Astrocyte (in vitro differentiated cells and primary cell): ENCODE measurements around the gene CLMP. TPM values are rescaled to one million over a fixed set of nuclear protein-coding genes. Genes with fewer than 3 reads are reported as not detected.

ENCODE experiments used
- DNase-seq: peaks from one replicate; pipeline ENCODE4 v3.0.0-alpha.2; 2010; ENCODE audit warnings: low read depth
- FAIRE-seq: peaks from 2 replicates; lab custom pipeline; 2011; peaks lifted over from hg19 to GRCh38; lab: Jason Lieb, UNC
- H2AFZ ChIP-seq: 2 replicates; pipeline ENCODE4 v1.6.0; 2012; ENCODE audit warnings: low read depth, low read length, inconsistent platforms
- H3K27ac ChIP-seq: 2 replicates; pipeline ENCODE4 v1.5.1; 2011; ENCODE audit warnings: low read depth, low read length, inconsistent platforms
- H3K27me3 ChIP-seq: 2 replicates; pipeline ENCODE4 v1.6.0; 2011; ENCODE audit warnings: low read length, inconsistent platforms; ENCODE audit not compliant: insufficient read depth
- H3K36me3 ChIP-seq: 2 replicates; pipeline ENCODE4 v1.5.1; 2011; ENCODE audit warnings: low read length, inconsistent platforms; ENCODE audit not compliant: insufficient read depth
- H3K4me1 ChIP-seq: 2 replicates; pipeline ENCODE4 v1.5.1; 2011; ENCODE audit warnings: low read length, inconsistent platforms; ENCODE audit not compliant: insufficient read depth
- H3K4me2 ChIP-seq: 2 replicates; pipeline ENCODE4 v1.6.0; 2012; ENCODE audit warnings: low read length, inconsistent platforms
- H3K4me3 ChIP-seq: 2 replicates; pipeline ENCODE4 v1.5.1; 2011; ENCODE audit warnings: low read depth, mild to moderate bottlenecking, low read length, inconsistent platforms; ENCODE audit not compliant: insufficient read depth
- H3K79me2 ChIP-seq: 2 replicates; pipeline ENCODE4 v1.6.0; 2012; ENCODE audit warnings: mild to moderate bottlenecking, low read length, inconsistent platforms; ENCODE audit not compliant: insufficient read depth
- H3K9ac ChIP-seq: 2 replicates; pipeline ENCODE4 v1.6.0; 2012; ENCODE audit warnings: mild to moderate bottlenecking, low read length, inconsistent platforms
- H3K9me3 ChIP-seq: 2 replicates; pipeline ENCODE4 v1.5.1; 2012; ENCODE audit warnings: low read depth, mild to moderate bottlenecking, low read length, inconsistent platforms; ENCODE audit not compliant: insufficient read depth
- H4K20me1 ChIP-seq: 2 replicates; pipeline ENCODE4 v1.6.0; 2012; ENCODE audit warnings: low read length, inconsistent platforms; ENCODE audit not compliant: insufficient read depth
- H3K27ac Mint-ChIP-seq: one replicate; pipeline ENCODE4 v1.8.0; 2021; ENCODE audit warnings: mild to moderate bottlenecking, mixed read lengths; ENCODE audit not compliant: unreplicated experiment
- H3K27me3 Mint-ChIP-seq: one replicate; pipeline ENCODE4 v1.8.0; 2021; ENCODE audit warnings: low read depth, mixed read lengths; ENCODE audit not compliant: unreplicated experiment
- H3K36me3 Mint-ChIP-seq: one replicate; pipeline ENCODE4 v1.8.0; 2021; ENCODE audit warnings: low read depth, mixed read lengths; ENCODE audit not compliant: unreplicated experiment
- H3K4me1 Mint-ChIP-seq: one replicate; pipeline ENCODE4 v1.8.0; 2021; ENCODE audit warnings: low read depth, mixed read lengths; ENCODE audit not compliant: unreplicated experiment
- H3K4me3 Mint-ChIP-seq: one replicate; pipeline ENCODE4 v1.8.0; 2021; ENCODE audit warnings: mild to moderate bottlenecking, moderate library complexity, mixed read lengths; ENCODE audit not compliant: unreplicated experiment
- H3K9me3 Mint-ChIP-seq: one replicate; pipeline ENCODE4 v1.8.0; 2021; ENCODE audit warnings: mild to moderate bottlenecking, mixed read lengths; ENCODE audit not compliant: unreplicated experiment
- EZH2 ChIP-seq: IDR thresholded peaks from 2 replicates; pipeline ENCODE4 v1.6.1; 2012; ENCODE audit warnings: mild to moderate bottlenecking, low read length, inconsistent platforms; ENCODE audit not compliant: insufficient read depth
- total RNA-seq: library from RNA; stranded (reverse); gene quantifications from 2 replicates; pipeline ENCODE4 v1.2.1, GENCODE V29; 2021
- TF ChIP-seq, protein P1 (sequence below): IDR thresholded peaks from 2 replicates; pipeline ENCODE4 v1.5.1; 2011; ENCODE audit warnings: low read depth, mild to moderate bottlenecking, inconsistent platforms, low read length, moderate library complexity; ENCODE audit not compliant: insufficient read depth

CLMP gene
- total RNA-seq, 1 donor from 2014 or later: 16.0 TPM

DNA sequence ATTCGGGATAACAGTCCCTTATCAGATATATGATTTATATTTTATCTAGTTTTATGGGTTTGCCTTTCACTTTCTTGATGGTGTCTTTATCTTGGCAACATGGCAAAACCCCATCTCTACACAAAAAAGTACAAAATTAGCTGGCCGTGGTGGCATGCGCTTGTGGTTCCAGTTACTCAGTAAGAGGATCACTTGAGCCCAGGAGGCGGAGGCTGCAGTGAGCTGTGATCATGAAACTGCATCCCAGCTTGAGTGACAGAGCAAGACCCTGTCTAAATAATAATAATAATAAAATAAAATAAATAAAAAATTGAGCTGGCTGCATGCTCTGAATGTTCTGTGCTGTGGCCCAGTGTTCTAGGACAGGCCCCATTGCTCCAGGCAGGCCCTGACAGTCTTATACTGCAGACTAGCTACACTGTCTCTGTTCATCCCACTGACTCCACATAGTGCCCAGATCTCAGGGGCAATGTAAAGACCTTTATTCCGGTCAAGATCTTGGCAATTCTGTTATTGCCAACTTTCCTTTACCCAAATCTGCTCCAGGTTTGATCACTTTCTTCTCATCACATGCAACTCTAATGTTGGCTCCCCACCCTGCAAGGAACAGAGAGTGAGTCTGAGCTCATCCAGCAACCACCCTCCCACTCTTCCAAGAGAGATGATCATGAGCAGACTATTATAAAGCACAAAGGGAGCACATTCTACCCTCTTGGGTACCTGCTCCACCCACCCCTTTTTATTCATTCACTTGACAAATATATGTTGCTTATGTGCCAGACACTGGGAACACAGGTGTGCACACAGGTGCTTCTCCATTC lies 141.9 kb downstream of the CLMP start:
- peaks cover 21% of the 10 kb centered on the region for H3K79me2 ChIP-seq
- peaks cover 5% of the 10 kb centered on the region for H3K36me3 Mint-ChIP-seq
- TF ChIP-seq, protein P1, sequence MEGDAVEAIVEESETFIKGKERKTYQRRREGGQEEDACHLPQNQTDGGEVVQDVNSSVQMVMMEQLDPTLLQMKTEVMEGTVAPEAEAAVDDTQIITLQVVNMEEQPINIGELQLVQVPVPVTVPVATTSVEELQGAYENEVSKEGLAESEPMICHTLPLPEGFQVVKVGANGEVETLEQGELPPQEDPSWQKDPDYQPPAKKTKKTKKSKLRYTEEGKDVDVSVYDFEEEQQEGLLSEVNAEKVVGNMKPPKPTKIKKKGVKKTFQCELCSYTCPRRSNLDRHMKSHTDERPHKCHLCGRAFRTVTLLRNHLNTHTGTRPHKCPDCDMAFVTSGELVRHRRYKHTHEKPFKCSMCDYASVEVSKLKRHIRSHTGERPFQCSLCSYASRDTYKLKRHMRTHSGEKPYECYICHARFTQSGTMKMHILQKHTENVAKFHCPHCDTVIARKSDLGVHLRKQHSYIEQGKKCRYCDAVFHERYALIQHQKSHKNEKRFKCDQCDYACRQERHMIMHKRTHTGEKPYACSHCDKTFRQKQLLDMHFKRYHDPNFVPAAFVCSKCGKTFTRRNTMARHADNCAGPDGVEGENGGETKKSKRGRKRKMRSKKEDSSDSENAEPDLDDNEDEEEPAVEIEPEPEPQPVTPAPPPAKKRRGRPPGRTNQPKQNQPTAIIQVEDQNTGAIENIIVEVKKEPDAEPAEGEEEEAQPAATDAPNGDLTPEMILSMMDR: no peak
- no peak for FAIRE-seq
- peaks cover 51% of the 10 kb centered on the region for H4K20me1 ChIP-seq
- peak overlapping the region; percentile 31 for H3K4me3 Mint-ChIP-seq
- H3K4me2 ChIP-seq: no peak overlapping the region
- H3K4me3 ChIP-seq: no peak overlapping the region
- H3K4me1 Mint-ChIP-seq: peaks cover 28% of the 10 kb centered on the region
- no peaks in the 10 kb centered on the region for H3K27me3 Mint-ChIP-seq
- no peak overlapping the region for H3K27ac Mint-ChIP-seq
- no peaks in the 10 kb centered on the region for H3K9me3 ChIP-seq
- H3K27ac ChIP-seq: no peak overlapping the region
- peaks cover 31% of the 10 kb centered on the region for H3K36me3 ChIP-seq
- no peaks in the 10 kb centered on the region for H3K9me3 Mint-ChIP-seq
- H3K4me1 ChIP-seq: peaks cover 13% of the 10 kb centered on the region
- DNase-seq: no peak
- no peak overlapping the region for H2AFZ ChIP-seq
- H3K27me3 ChIP-seq: no peaks in the 10 kb centered on the region
- H3K9ac ChIP-seq: no peak overlapping the region

DNA sequence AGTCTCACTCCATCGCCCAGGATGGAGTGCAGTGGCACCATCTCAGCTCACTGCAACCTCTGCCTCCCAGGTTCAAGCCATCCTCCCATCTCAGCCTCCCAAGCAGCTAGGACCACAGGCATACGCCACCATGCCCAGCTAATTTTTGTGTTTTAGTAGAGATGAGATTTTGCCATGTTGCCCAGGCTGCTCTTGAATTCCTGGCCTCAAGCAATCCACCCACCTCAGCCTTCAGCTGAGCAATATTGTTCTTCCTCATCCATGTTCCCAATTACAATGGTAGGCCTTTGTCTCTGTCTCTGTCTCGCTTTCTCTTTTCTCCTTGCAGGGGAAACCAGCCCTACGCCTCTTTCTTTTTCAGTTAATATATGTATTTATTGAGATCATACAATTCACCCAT lies 143.4 kb downstream of the CLMP start:
- H4K20me1 ChIP-seq: peaks cover 36% of the 10 kb centered on the region
- H3K4me3 ChIP-seq: no peak overlapping the region
- H3K27me3 ChIP-seq: no peaks in the 10 kb centered on the region
- peaks cover 17% of the 10 kb centered on the region for H3K36me3 ChIP-seq
- no peaks in the 10 kb centered on the region for H3K9me3 Mint-ChIP-seq
- H3K4me1 ChIP-seq: peaks cover 3% of the 10 kb centered on the region
- TF ChIP-seq, protein P1: no peak
- TF ChIP-seq EZH2: no peak
- no peak overlapping the region for H3K4me3 Mint-ChIP-seq
- no peak overlapping the region for H3K9ac ChIP-seq
- no peak for FAIRE-seq
- H3K36me3 Mint-ChIP-seq: no peaks in the 10 kb centered on the region
- H3K27me3 Mint-ChIP-seq: no peaks in the 10 kb centered on the region
- no peaks in the 10 kb centered on the region for H3K9me3 ChIP-seq
- H3K79me2 ChIP-seq: peaks cover 7% of the 10 kb centered on the region
- peaks cover 15% of the 10 kb centered on the region for H3K4me1 Mint-ChIP-seq
- no peak overlapping the region for H3K4me2 ChIP-seq
- no peak overlapping the region for H3K27ac Mint-ChIP-seq
- H2AFZ ChIP-seq: no peak overlapping the region
- no peak overlapping the region for H3K27ac ChIP-seq
- no peak for DNase-seq

DNA sequence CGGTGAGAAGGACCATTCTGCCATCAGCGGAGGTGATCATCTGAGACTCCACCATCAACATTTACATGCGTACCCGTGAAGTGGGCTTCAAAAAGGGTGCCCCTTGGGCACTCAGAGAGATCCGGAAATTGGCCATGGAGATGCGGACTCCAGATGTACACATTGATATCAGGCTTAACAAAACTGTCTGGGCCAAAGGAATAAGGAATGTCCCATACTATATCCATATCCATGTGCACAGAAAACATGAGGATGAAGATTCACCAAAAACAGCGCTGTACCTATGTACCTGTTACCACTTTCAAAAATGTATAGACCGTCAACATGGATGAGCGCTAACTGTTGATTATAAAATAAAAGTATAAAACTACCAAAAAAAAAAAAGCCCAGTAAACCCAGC lies 143.9 kb downstream of the CLMP start:
- Histone ChIP-seq H3K36me3 (peaks cover 12% of the 10 kb centered on the region), H3K4me1 (no peaks in the 10 kb centered on the region), H3K79me2 (peaks cover 2% of the 10 kb centered on the region), H4K20me1 (peaks cover 31% of the 10 kb centered on the region), H3K9ac (no peak overlapping the region), H3K27me3 (no peaks in the 10 kb centered on the region), H3K27ac (no peak overlapping the region), H3K9me3 (no peaks in the 10 kb centered on the region), H2AFZ (no peak overlapping the region), H3K4me2 (no peak overlapping the region), H3K4me3 (no peak overlapping the region)
- Mint-ChIP-seq H3K27ac (no peak overlapping the region), H3K36me3 (no peaks in the 10 kb centered on the region), H3K27me3 (no peaks in the 10 kb centered on the region), H3K9me3 (no peaks in the 10 kb centered on the region), H3K4me1 (peaks cover 10% of the 10 kb centered on the region), H3K4me3 (no peak overlapping the region)
- DNase-seq: no peak
- no peak for FAIRE-seq
- TF ChIP-seq, protein P1: no peak
- no peak for TF ChIP-seq EZH2
